H1 (cell line): ENCODE results near the gene FRRS1L. TPM values are rescaled to one million over a fixed set of nuclear protein-coding genes. Genes with fewer than 3 reads are reported as not detected.

Experiments
- CTCF ChIA-PET: fragments of 300-600 bp; sonication (Branson Sonifier 250); formaldehyde crosslinking; loops from one replicate; lab custom pipeline; 2021; ENCODE audit not compliant: partially characterized antibody; lab: Charles Lee
- POLR2A ChIA-PET: fragments of 300-600 bp; sonication (Branson Sonifier 250); formaldehyde crosslinking; loops from one replicate; lab custom pipeline; 2021; ENCODE audit warnings: inconsistent platforms; ENCODE audit not compliant: partially characterized antibody; lab: Charles Lee
- DNase-seq, 2 experiments: peaks; one replicate each; pipeline versions ENCODE4 v3.0.0 to v3.0.0-alpha.2; 2010 to 2022; ENCODE audit warnings: low spot score in 2 of 2, low read depth in 1 of 2, mixed read lengths in 1 of 2
- FAIRE-seq: peaks from 2 replicates; lab custom pipeline; 2011; peaks lifted over from hg19 to GRCh38; lab: Jason Lieb, UNC
- H2AFZ ChIP-seq: 2 replicates; pipeline ENCODE4 v1.8.1; 2012; ENCODE audit warnings: low read length, inconsistent platforms
- H2AK5ac ChIP-seq: 2 replicates; pipeline ENCODE4 v1.6.1; 2013; ENCODE audit warnings: low read depth, low read length
- H2BK120ac ChIP-seq: replicated peaks from 2 replicates; pipeline ENCODE3; 2013; ENCODE audit warnings: low read depth, low read length, inconsistent platforms
- H2BK12ac ChIP-seq: 2 replicates; pipeline ENCODE4 v1.6.1; 2013; ENCODE audit warnings: low read depth, low read length
- H2BK15ac ChIP-seq: 2 replicates; pipeline ENCODE4 v1.6.1; 2013; ENCODE audit warnings: low read length
- H2BK20ac ChIP-seq: 2 replicates; pipeline ENCODE4 v1.6.1; 2013; ENCODE audit warnings: low read length
- H2BK5ac ChIP-seq: 2 replicates; pipeline ENCODE4 v1.6.1; 2013; ENCODE audit warnings: low read depth, low read length
- H3K14ac ChIP-seq: 2 replicates; pipeline ENCODE4 v1.6.1; 2013; ENCODE audit warnings: inconsistent platforms; ENCODE audit not compliant: insufficient read length
- H3K18ac ChIP-seq: 2 replicates; pipeline ENCODE4 v1.6.1; 2013; ENCODE audit warnings: low read length; ENCODE audit errors: extremely low read depth
- H3K23ac ChIP-seq: 2 replicates; pipeline ENCODE4 v1.6.1; 2013; ENCODE audit warnings: inconsistent platforms; ENCODE audit not compliant: insufficient read length
- H3K23me2 ChIP-seq: 2 replicates; pipeline ENCODE4 v1.6.1; 2013; ENCODE audit warnings: low read depth, low read length
- H3K27ac ChIP-seq: 2 replicates; pipeline ENCODE4 v1.6.1; 2011; ENCODE audit warnings: low read depth, low read length, inconsistent platforms
- H3K27me3 ChIP-seq, 4 experiments: replicated peaks in 1 of 4; 1 replicate in 1 of 4; 2 replicates in 3 of 4; pipeline versions ENCODE4 v1.6.1 to v1.8.1; 2011 to 2013; ENCODE audit warnings: low read length in 3 of 4, mild to moderate bottlenecking in 3 of 4, inconsistent platforms in 2 of 4, mixed read lengths in 2 of 4, moderate library complexity in 1 of 4; ENCODE audit not compliant: control insufficient read depth in 3 of 4, insufficient read depth in 3 of 4; ENCODE audit errors: extremely low read depth in 1 of 4
- H3K36me3 ChIP-seq, 4 experiments: 2 replicates each; pipeline versions ENCODE4 v1.6.1 to v1.8.1; 2011 to 2013; ENCODE audit warnings: mild to moderate bottlenecking in 4 of 4, low read length in 3 of 4, moderate library complexity in 2 of 4, control low read depth in 1 of 4, inconsistent platforms in 1 of 4; ENCODE audit not compliant: insufficient read depth in 4 of 4, control insufficient read depth in 2 of 4
- H3K4ac ChIP-seq: replicated peaks from 2 replicates; pipeline ENCODE3; 2013; ENCODE audit warnings: low read length, low read depth, mixed read lengths, inconsistent platforms; ENCODE audit not compliant: insufficient read length
- H3K4me1 ChIP-seq, 4 experiments: replicated peaks in 1 of 4; 1 replicate in 1 of 4; 2 replicates in 3 of 4; pipeline versions ENCODE4 v1.6.1 to v1.8.1; 2011 to 2013; ENCODE audit warnings: low read length in 3 of 4, inconsistent platforms in 2 of 4, mixed read lengths in 1 of 4; ENCODE audit not compliant: insufficient read depth in 4 of 4, control insufficient read depth in 3 of 4
- H3K4me2 ChIP-seq, 2 experiments: 2 replicates each; pipeline versions ENCODE4 v1.6.1 to v1.8.1; 2011 to 2013; ENCODE audit warnings: low read depth in 2 of 2, low read length in 2 of 2, control low read depth in 1 of 2, inconsistent platforms in 1 of 2, mild to moderate bottlenecking in 1 of 2; ENCODE audit not compliant: insufficient read depth in 1 of 2
- H3K4me3 ChIP-seq, 4 experiments: fragments of 200-600, 300-600 bp in 1 of 4; sonication (generic), shearing (Covaris generic), sonication (Bioruptor Twin) in 1 of 4; 2 replicates each; pipeline versions ENCODE4 v1.5.1 to v1.8.1; 2011 to 2016; ENCODE audit warnings: low read length in 4 of 4, low read depth in 3 of 4, control low read depth in 2 of 4, inconsistent platforms in 2 of 4, mild to moderate bottlenecking in 2 of 4, mixed read lengths in 1 of 4, moderate library complexity in 1 of 4; ENCODE audit not compliant: insufficient read depth in 2 of 4; ENCODE audit errors: extremely low read depth in 1 of 4
- H3K56ac ChIP-seq: replicated peaks from 2 replicates; pipeline ENCODE3; 2013; ENCODE audit warnings: low read depth, mild to moderate bottlenecking, mixed read lengths, low read length, inconsistent platforms; ENCODE audit not compliant: insufficient read length
- H3K79me1 ChIP-seq: 2 replicates; pipeline ENCODE4 v1.6.1; 2013; ENCODE audit warnings: low read depth, low read length, control low read depth
- H3K79me2 ChIP-seq, 2 experiments: 2 replicates each; pipeline versions ENCODE4 v1.6.1 to v1.8.1; 2012 to 2013; ENCODE audit warnings: low read length in 2 of 2, mild to moderate bottlenecking in 2 of 2, inconsistent platforms in 1 of 2; ENCODE audit not compliant: insufficient read depth in 2 of 2, control insufficient read depth in 1 of 2
- H3K9ac ChIP-seq, 4 experiments: replicated peaks in 1 of 4; 1 replicate in 1 of 4; 2 replicates in 3 of 4; pipeline versions ENCODE4 v1.6.1 to v1.8.1; 2011 to 2013; ENCODE audit warnings: low read depth in 3 of 4, low read length in 3 of 4, control low read depth in 2 of 4, mild to moderate bottlenecking in 2 of 4, moderate library complexity in 2 of 4, inconsistent platforms in 1 of 4; ENCODE audit errors: extremely low read depth in 1 of 4
- H3K9me3 ChIP-seq, 2 experiments: 2 replicates each; pipeline versions ENCODE4 v1.6.1 to v1.8.1; 2012 to 2013; ENCODE audit warnings: mild to moderate bottlenecking in 2 of 2, moderate library complexity in 2 of 2, control low read depth in 1 of 2, inconsistent platforms in 1 of 2, low read depth in 1 of 2, low read length in 1 of 2, mixed read lengths in 1 of 2; ENCODE audit not compliant: insufficient read depth in 2 of 2
- H4K20me1 ChIP-seq, 2 experiments: replicated peaks in 1 of 2; 2 replicates each; pipeline versions ENCODE3 to v1.8.1; 2011 to 2013; ENCODE audit warnings: inconsistent platforms in 2 of 2, low read length in 2 of 2, mild to moderate bottlenecking in 1 of 2; ENCODE audit not compliant: insufficient read depth in 2 of 2, control insufficient read depth in 1 of 2
- H4K5ac ChIP-seq: 2 replicates; pipeline ENCODE4 v1.6.1; 2013; ENCODE audit warnings: low read length, low read depth, mixed read lengths, inconsistent platforms; ENCODE audit not compliant: insufficient read length
- H4K8ac ChIP-seq: 2 replicates; pipeline ENCODE4 v1.8.0; 2013; ENCODE audit warnings: mild to moderate bottlenecking, moderate library complexity, low read length, inconsistent platforms; ENCODE audit not compliant: insufficient read depth; ENCODE audit errors: extremely low read depth
- H4K91ac ChIP-seq: replicated peaks from 2 replicates; pipeline ENCODE3; 2013; ENCODE audit warnings: low read length, mixed read lengths, inconsistent platforms; ENCODE audit not compliant: insufficient read length
- CREB1 ChIP-seq: IDR thresholded peaks from 2 replicates; pipeline ENCODE4 v1.6.1; 2012; ENCODE audit warnings: inconsistent platforms
- CTBP2 ChIP-seq: IDR thresholded peaks from 2 replicates; pipeline ENCODE4 v1.7.0; 2011; ENCODE audit warnings: borderline replicate concordance, mild to moderate bottlenecking, moderate library complexity, mixed read lengths, low read length; ENCODE audit not compliant: insufficient read depth, insufficient read length
- CTCF ChIP-seq, 3 experiments: IDR thresholded peaks; 1 replicate in 2 of 3; 2 replicates in 1 of 3; pipeline versions ENCODE4 v1.5.1 to v1.6.1; 2011; ENCODE audit warnings: low read length in 3 of 3, mild to moderate bottlenecking in 3 of 3, inconsistent platforms in 2 of 3, low read depth in 1 of 3, moderate library complexity in 1 of 3; ENCODE audit not compliant: insufficient read depth in 1 of 3; ENCODE audit errors: control extremely low read depth in 1 of 3
- GABPA ChIP-seq: IDR thresholded peaks from 2 replicates; pipeline ENCODE4 v1.6.1; 2011; ENCODE audit warnings: mild to moderate bottlenecking, low read length, moderate library complexity, borderline replicate concordance; ENCODE audit not compliant: insufficient read depth
- RAD21 ChIP-seq, 2 experiments: IDR thresholded peaks in 1 of 2; conservative IDR thresholded peaks in 1 of 2; 2 replicates each; pipeline ENCODE4 v1.6.1; 2011; ENCODE audit warnings: low read depth in 2 of 2, low read length in 2 of 2, improper control_type of control experiment in 1 of 2, inconsistent platforms in 1 of 2, mild to moderate bottlenecking in 1 of 2, moderate library complexity in 1 of 2
- TEAD4 ChIP-seq: IDR thresholded peaks from 2 replicates; pipeline ENCODE4 v1.6.1; 2012; ENCODE audit warnings: low read depth, low read length, inconsistent platforms, mixed read lengths
- WGBS, 2 experiments: shearing (Covaris generic) in 1 of 2; methylation state at CpG; one replicate each; pipeline versions ENCODE4 v1.1.6 to v1.1.7; 2013 to 2015; ENCODE audit warnings: low lambda C conversion rate in 2 of 2, mixed read lengths in 2 of 2, inconsistent platforms in 1 of 2, low coverage in 1 of 2, missing lambda C conversion rate in 1 of 2; ENCODE audit not compliant: insufficient replicate concordance in 2 of 2, insufficient coverage in 1 of 2, insufficient read length in 1 of 2; ENCODE audit errors: extremely low coverage in 1 of 2, missing lambda C conversion rate in 1 of 2; 5-methylcytosine and 5-hydroxymethylcytosine counted together
- polyA plus RNA-seq, 7 experiments: library from polyadenylated mRNA; depleted of rRNA in 3 of 7; stranded (reverse) in 5 of 7; unstranded in 2 of 7; fragments of >200 nt in 5 of 7; fragments of 200-250 nt in 2 of 7; gene quantifications; 1 replicate in 5 of 7; 2 replicates in 1 of 7; 4 replicates in 1 of 7; pipeline versions ENCODE4 v1.2.1 to v1.2.3, GENCODE V29; 2011 to 2013; ENCODE audit warnings: missing spikeins in 2 of 7, mixed read lengths in 2 of 7
- total RNA-seq: library from RNA; stranded (reverse); fragmentation: NEBNext Ultra II Directional; extraction: Animal tissue kit (Norgen Biotek cat#: 25700); gene quantifications from 2 replicates; pipeline ENCODE4 v1.2.1, GENCODE V29; 2021

Gene FRRS1L
- total and polyA plus RNA-seq, 2 of the 8 experiments (the other 6 are each of a cell fraction or from before 2014, with no cell fraction given), result 1.0 to 2.2 TPM

DNA sequence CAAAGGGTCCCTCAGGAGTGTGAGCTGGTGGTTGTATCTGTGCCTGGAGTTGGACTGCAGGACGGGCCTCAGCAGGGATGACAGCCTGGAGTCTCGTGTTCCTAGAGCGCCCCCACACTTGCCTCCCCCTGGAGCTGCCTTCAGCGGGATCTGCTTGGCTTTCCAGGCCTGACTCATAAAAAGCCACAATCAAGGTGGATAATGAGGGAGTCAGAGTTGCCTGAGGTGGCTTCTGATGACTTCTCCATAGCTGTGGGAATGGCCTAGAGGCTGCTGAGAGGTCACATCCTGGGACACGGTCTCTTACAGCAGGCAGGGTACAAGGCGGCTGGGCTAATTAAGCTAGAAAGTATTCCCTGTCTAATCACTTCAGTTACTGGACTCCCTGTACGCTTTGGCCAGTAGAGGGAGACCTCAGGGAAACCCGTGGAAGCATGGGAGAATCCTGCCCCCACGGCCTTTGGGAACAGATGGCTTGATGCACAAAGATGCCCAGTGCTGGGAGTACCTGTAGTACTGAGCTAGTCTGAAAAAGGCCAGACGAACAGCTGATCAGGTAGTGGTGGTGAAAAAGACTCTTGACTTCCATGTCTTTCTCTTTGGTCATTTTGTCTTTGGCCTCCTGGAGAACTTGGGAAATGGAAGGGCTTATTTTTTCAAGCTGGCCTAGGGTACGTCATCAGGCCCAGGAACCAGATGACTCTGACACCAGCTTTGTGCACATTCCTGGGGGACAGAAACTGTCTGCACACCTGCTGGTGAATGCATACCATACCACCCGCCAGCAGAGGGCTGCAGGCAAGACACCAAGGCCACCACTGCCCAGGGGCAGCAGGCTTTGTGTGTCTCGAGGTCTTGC is 16.1 kb upstream of the FRRS1L start:
- Histone ChIP-seq H2BK15ac (no peak overlapping the region), H3K79me2 (no peaks in the 10 kb centered on the region), H3K27me3 (no peaks in the 10 kb centered on the region), H4K20me1 (no peaks in the 10 kb centered on the region), H3K9ac (no peak overlapping the region), H2AFZ (no peak overlapping the region; the same call in 1 of the 2 replicates), H3K4me3 (no peak overlapping the region), H4K91ac (no peak overlapping the region), H3K4me1 (0 out of 7 replicates have a peak, but pooled peaks cover 0 to 2% (median 0%) of the 10 kb centered on the region in 4 experiments), H3K79me1 (no peaks in the 10 kb centered on the region), H2BK20ac (no peak overlapping the region), H2BK12ac (peak overlapping the region; percentile 39; the same call in 1 of the 2 replicates), H3K4ac (no peak overlapping the region), H3K56ac (no peak overlapping the region), H3K23me2 (no peaks in the 10 kb centered on the region; the same call in 1 of the 2 replicates), H2BK5ac (no peak overlapping the region), H3K36me3 (no peaks in the 10 kb centered on the region), H4K8ac (0 out of 2 replicates have a peak overlapping the region, but pooled peaks have one; percentile 7), H2BK120ac (no peak overlapping the region), H3K14ac (no peak overlapping the region), H2AK5ac (no peak overlapping the region), H4K5ac (no peak overlapping the region), H3K18ac (no peak overlapping the region), H3K4me2 (no peak overlapping the region), H3K27ac (no peak overlapping the region), H3K9me3 (no peaks in the 10 kb centered on the region), H3K23ac (no peak overlapping the region)
- ChIA-PET CTCF (interaction anchor here (0.6 to 3.4 kb wide), 59 partner anchors 10 to 1500 kb away, joined by 3 to 36 read pairs (median 4); partner anchors contain the start of genes EPB41L4B and FRRS1L), POLR2A (no interaction called here)
- WGBS, 2 experiments, result 72% methylated on average over 13 of the region's 13 CpGs; no CpG with 5 or more reads in 1 of the 2 experiments
- DNase-seq (peak in 1 of 2 experiments; percentile 58), FAIRE-seq (peak; percentile 42)
- peak; percentile 47 to 66 (median 59) for TF ChIP-seq CTCF (IDR thresholded peaks at IDR 0.05; ENCODE audit: control extremely low read depth in 1 of 3, insufficient read depth in 1 of 3, low read depth in 1 of 3, low read length in 3 of 3)
- TF ChIP-seq TEAD4, result peak; percentile 90
- TF ChIP-seq CREB1, result peak; percentile 12; the same call in 1 of the 2 replicates
- TF ChIP-seq CTBP2, result no peak
- peak; percentile 28; the same call in 1 of the 2 replicates for TF ChIP-seq GABPA
- peak; percentile 42 to 53; a peak in 3 of 4 replicates for TF ChIP-seq RAD21 (IDR thresholded peaks at IDR 0.05 in 1 of 2, conservative IDR thresholded peaks at IDR 0.05 in 1 of 2; ENCODE audit: low read depth in 2 of 2, low read length in 2 of 2)
